ENCODE measurements around the gene SAMHD1.
"Not testable (repeated sequence)": the region's sequence is repeated elsewhere in the genome, so short reads cannot be mapped to it uniquely, and the experiment has no call there.

The SAMHD1 gene

GRCh38 chr20:36847710-36848040 is 103.8 kb downstream of the SAMHD1 start:
- no peak for DNase-seq (ENCODE audit: extremely low read depth, low read depth)
- no peak for TF ChIP-seq CTCF (IDR thresholded peaks at IDR 0.05; ENCODE audit: low read depth, low read length)

GRCh38 chr20:36847009-36847709 is 104.3 kb downstream of the SAMHD1 start:
- no peak for TF ChIP-seq CTCF (IDR thresholded peaks at IDR 0.05; ENCODE audit: low read depth, low read length)
- peak; percentile 65 for DNase-seq (ENCODE audit: extremely low read depth, low read depth)

GRCh38 chr20:36845288-36845971 is 106.1 kb downstream of the SAMHD1 start:
- TF ChIP-seq CTCF (IDR thresholded peaks at IDR 0.05; ENCODE audit: low read depth, low read length) = no peak
- DNase-seq (ENCODE audit: extremely low read depth, low read depth) = no peak

- not testable (repeated sequence) for DNase-seq (ENCODE audit: extremely low read depth, low read depth)
Observed at GRCh38 chr20:36841030-36841429, 110.5 kb downstream of the SAMHD1 start.
